Vein endothelial cell (primary cell): ENCODE measurements around the gene TBC1D19. TPM values are rescaled to one million over a fixed set of nuclear protein-coding genes. Genes with fewer than 3 reads are reported as not detected.

ENCODE experiments used
- small RNA-seq: library from RNA; depleted of rRNA; stranded (forward); fragments of <200 nt; gene quantifications from one replicate; pipeline ENCODE3, GENCODE V24; 2012
- total RNA-seq: library from RNA; depleted of rRNA; stranded (reverse); fragments of >200 nt; gene quantifications from 2 replicates; pipeline ENCODE4 v1.2.3, GENCODE V29; 2012

TBC1D19 gene
- 8.5 and 10.5 TPM in 2 replicates for total RNA-seq

GRCh38 chr4:26583865-26584652 is at the start of gene TBC1D19:
Gene TBC1D19 (plus strand): TSS chr4:26584084. CDS start chr4:26584194, 110 bp downstream.

Small RNAs within 50 kb of the gene (small RNA-seq; reads per million reads assigned to genes)
- not detected for gene RF00284

Other genes starting within 250 kb of the TBC1D19 start
- gene CCKAR, start 93.6 kb upstream of the TBC1D19 start, total RNA-seq, result not detected in 2 replicates